Measurements from ENCODE around the gene TNFSF11.

- TF ChIP-seq CTCF (IDR thresholded peaks at IDR 0.05; ENCODE audit: low read length) (no peak), EZH2 (IDR thresholded peaks at IDR 0.05; ENCODE audit: borderline replicate concordance, low read length) (no peak)
Observed at GRCh38 chr13:42643076-42643475, 69.1 kb downstream of the TNFSF11 start.

Data from OCI-LY1 (cell line).